ENCODE results near the gene TFF1.

The TFF1 gene

DNA sequence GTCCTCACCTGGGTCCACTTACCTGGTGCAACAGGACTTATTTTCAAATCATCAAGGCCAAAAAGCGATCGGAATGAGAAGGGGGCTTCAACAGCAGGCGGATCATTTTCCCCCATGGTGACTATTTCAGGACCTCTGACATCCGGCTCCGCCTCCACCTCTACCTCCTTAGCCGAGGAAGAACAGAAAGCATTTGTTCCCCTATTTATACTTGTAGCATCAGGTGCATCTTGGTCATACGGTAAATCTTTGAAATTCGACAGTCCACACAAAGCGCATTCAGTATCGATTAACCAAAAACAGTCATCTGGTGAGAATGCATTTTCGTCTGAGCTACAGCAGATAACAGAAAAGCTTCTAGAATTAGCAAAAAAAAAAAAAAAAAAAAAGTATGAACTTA, 29.0 kb upstream of the TFF1 start:
- Mint-ChIP-seq H3K27ac (peak overlapping the region; percentile 46 to 55), H3K4me3 (no peak overlapping the region), H3K4me1 (ENCODE audit: low read depth in 2 of 2) (peaks cover 15 to 17% of the 10 kb centered on the region in 2 donors), H3K36me3 (ENCODE audit: insufficient read depth) (peaks cover 3% of the 10 kb centered on the region), H3K27me3 (no peaks in the 10 kb centered on the region), H3K9me3 (no peaks in the 10 kb centered on the region)
- no peak for DNase-seq
- ATAC-seq (replicated peaks) = no peak

- Mint-ChIP-seq H3K4me3 (peak overlapping the region in 1 of 2 donors; percentile 43), H3K27ac (peak overlapping the region in 1 of 2 donors; percentile 42)
- no peak for ATAC-seq (replicated peaks)
These were observed 27.2 kb upstream of the TFF1 start for GRCh38 chr21:42393443-42393950.

DNA sequence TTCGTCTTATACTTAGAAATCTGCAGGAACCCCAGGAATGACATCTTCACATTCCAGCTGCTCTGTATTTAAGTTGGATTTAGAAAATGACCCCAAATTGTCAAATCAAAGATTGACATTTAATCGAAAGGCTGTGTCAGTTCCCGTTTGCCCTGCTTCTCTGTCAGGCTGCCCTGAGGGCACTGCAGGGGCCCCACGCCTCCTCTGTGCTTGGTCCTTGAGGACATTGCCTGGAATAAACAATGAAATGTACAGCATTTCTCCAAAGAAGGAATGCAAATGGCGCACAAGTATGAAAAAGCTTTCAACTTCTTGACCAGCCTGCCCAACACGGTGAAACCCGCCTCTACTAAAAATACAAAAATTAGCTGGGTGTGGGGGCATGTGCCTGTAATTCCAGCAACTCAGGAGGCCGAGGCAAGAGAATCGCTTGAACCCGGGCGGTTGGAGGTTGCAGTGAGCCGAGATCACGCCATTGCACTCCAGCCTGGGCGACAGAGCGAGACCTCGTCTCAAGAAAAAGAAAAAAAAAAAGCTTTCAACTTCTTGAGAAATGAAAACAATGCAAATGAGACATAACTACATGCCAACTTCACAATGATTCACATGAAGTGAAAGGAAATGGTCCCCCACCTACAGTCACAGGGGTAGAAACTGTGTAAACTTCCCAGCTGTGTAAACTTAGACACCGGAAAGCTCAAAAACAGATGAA, 26.6 kb upstream of the TFF1 start:
- peak overlapping the region in 1 of 2 donors; percentile 43 for H3K4me3 Mint-ChIP-seq
- no peaks in the 10 kb centered on the region for H3K9me3 Mint-ChIP-seq
- no peaks in the 10 kb centered on the region for H3K36me3 Mint-ChIP-seq (ENCODE audit: insufficient read depth)
- H3K27ac Mint-ChIP-seq = peak overlapping the region in 1 of 2 donors; percentile 42
- DNase-seq (no peak), ATAC-seq (replicated peaks) (no peak)
- no peaks in the 10 kb centered on the region for H3K27me3 Mint-ChIP-seq
- peaks cover 11 to 20% of the 10 kb centered on the region in 2 donors for H3K4me1 Mint-ChIP-seq (ENCODE audit: low read depth in 2 of 2)

More at GRCh38 chr21:42393443-42393950, 27.2 kb upstream of the TFF1 start:
- Mint-ChIP-seq H3K4me1 (ENCODE audit: low read depth in 2 of 2) (peaks cover 11 to 20% of the 10 kb centered on the region in 2 donors), H3K27me3 (no peaks in the 10 kb centered on the region), H3K36me3 (ENCODE audit: insufficient read depth) (no peaks in the 10 kb centered on the region), H3K9me3 (no peaks in the 10 kb centered on the region)
- DNase-seq = no peak

DNA sequence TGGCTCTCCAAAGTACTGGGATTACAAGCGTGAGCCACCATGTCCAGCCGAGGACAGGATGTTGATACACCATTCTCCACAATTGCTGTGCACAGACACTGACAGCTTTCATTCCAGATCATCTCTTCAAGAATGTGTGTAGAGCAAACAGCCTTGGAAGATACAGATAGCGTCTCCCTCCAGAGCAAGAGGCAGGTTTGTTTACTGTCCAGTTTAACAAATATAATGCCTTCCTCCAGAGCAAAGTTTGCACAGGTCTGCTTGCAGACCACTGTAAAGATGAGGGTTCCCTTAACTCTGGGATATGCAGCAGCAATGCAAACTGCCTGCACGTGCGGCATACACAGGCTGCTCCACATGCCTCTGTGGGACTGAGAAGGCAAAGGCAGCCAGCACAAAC, 25.0 kb upstream of the TFF1 start:
- Mint-ChIP-seq H3K4me1 (ENCODE audit: low read depth in 2 of 2) (peaks cover 11 to 28% of the 10 kb centered on the region in 2 donors), H3K36me3 (ENCODE audit: insufficient read depth) (no peaks in the 10 kb centered on the region), H3K27me3 (no peaks in the 10 kb centered on the region), H3K27ac (no peak overlapping the region), H3K4me3 (no peak overlapping the region), H3K9me3 (no peaks in the 10 kb centered on the region)
- ATAC-seq (replicated peaks) (no peak), DNase-seq (no peak)

DNA sequence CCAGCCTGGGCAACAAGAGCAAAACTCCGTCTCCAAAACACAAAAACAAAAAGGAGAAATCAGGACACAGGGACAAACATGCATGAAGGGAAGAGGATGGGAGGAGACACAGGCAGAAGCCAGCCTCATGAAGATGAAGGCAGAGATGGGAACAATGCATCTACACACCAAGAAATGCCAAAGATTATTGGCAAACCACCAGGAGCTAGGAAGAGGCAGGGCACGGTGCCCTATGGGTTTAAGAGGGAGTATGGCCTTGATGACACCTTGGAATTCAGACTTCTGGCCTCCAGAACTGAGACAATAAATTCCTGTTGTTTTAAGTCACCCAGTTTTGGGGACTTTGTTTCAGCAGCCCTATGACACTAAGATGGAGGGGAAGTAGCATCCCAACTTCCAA, 24.4 kb upstream of the TFF1 start:
- H3K4me3 Mint-ChIP-seq = no peak overlapping the region
- no peaks in the 10 kb centered on the region for H3K9me3 Mint-ChIP-seq
- no peak for DNase-seq
- no peak for ATAC-seq (replicated peaks)
- no peaks in the 10 kb centered on the region for H3K36me3 Mint-ChIP-seq (ENCODE audit: insufficient read depth)
- no peaks in the 10 kb centered on the region for H3K27me3 Mint-ChIP-seq
- H3K4me1 Mint-ChIP-seq (ENCODE audit: low read depth in 2 of 2) = peaks cover 11 to 24% of the 10 kb centered on the region in 2 donors
- no peak overlapping the region for H3K27ac Mint-ChIP-seq

GRCh38 chr21:42390193-42390592, 23.9 kb upstream of the TFF1 start:
- Mint-ChIP-seq H3K4me3 (no peak overlapping the region), H3K9me3 (no peaks in the 10 kb centered on the region), H3K27me3 (no peaks in the 10 kb centered on the region), H3K36me3 (ENCODE audit: insufficient read depth) (no peaks in the 10 kb centered on the region), H3K4me1 (ENCODE audit: low read depth in 2 of 2) (peaks cover 13 to 25% of the 10 kb centered on the region in 2 donors), H3K27ac (no peak overlapping the region)
- DNase-seq (no peak), ATAC-seq (replicated peaks) (no peak)

DNA sequence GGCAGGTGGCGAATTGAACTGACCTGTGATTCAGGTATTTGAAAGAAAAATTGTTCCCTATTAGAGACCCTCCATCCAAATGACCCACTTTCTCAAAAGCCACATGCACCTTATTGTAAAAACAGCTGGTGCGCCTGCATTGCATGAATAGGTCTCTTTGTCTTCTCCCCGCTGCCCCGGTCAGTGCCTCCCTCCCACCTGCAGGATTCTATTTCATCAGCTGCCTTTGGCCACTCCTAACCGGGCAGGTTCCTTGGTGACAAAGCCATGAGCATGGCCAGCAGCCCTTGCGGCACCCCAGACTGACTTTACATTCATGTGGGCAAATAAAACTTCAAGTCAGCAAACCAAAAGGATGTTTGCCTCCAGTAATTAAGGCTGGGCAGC, 23.1 kb upstream of the TFF1 start:
- H3K4me1 Mint-ChIP-seq (ENCODE audit: low read depth in 2 of 2) = peaks cover 17 to 28% of the 10 kb centered on the region in 2 donors
- DNase-seq (no peak), ATAC-seq (replicated peaks) (peak; percentile 7)
- no peaks in the 10 kb centered on the region for H3K27me3 Mint-ChIP-seq
- H3K27ac Mint-ChIP-seq = peak overlapping the region in 1 of 2 donors; percentile 82
- no peaks in the 10 kb centered on the region for H3K36me3 Mint-ChIP-seq (ENCODE audit: insufficient read depth)
- peak overlapping the region in 1 of 2 donors; percentile 63 for H3K4me3 Mint-ChIP-seq
- no peaks in the 10 kb centered on the region for H3K9me3 Mint-ChIP-seq

GRCh38 chr21:42388740-42389448, 22.6 kb upstream of the TFF1 start:
- Mint-ChIP-seq H3K27ac (peak overlapping the region in 1 of 2 donors; percentile 82), H3K4me3 (peak overlapping the region in 1 of 2 donors; percentile 63), H3K9me3 (no peaks in the 10 kb centered on the region), H3K27me3 (no peaks in the 10 kb centered on the region), H3K36me3 (ENCODE audit: insufficient read depth) (no peaks in the 10 kb centered on the region), H3K4me1 (ENCODE audit: low read depth in 2 of 2) (peaks cover 17 to 28% of the 10 kb centered on the region in 2 donors)
- DNase-seq (peak in 1 of 3 experiments; percentile 15), ATAC-seq (replicated peaks) (peak; percentile 86)

GRCh38 chr21:42387843-42388340, 21.6 kb upstream of the TFF1 start:
- Mint-ChIP-seq H3K4me1 (ENCODE audit: low read depth in 2 of 2) (peaks cover 11 to 28% of the 10 kb centered on the region in 2 donors), H3K9me3 (no peaks in the 10 kb centered on the region), H3K27me3 (no peaks in the 10 kb centered on the region), H3K36me3 (ENCODE audit: insufficient read depth) (no peaks in the 10 kb centered on the region), H3K27ac (peak overlapping the region; percentile 33 to 47), H3K4me3 (no peak overlapping the region)
- no peak for ATAC-seq (replicated peaks)
- no peak for DNase-seq

GRCh38 chr21:42387164-42387563, 20.8 kb upstream of the TFF1 start:
- peaks cover 10 to 28% of the 10 kb centered on the region in 2 donors for H3K4me1 Mint-ChIP-seq (ENCODE audit: low read depth in 2 of 2)
- no peaks in the 10 kb centered on the region for H3K27me3 Mint-ChIP-seq

DNA sequence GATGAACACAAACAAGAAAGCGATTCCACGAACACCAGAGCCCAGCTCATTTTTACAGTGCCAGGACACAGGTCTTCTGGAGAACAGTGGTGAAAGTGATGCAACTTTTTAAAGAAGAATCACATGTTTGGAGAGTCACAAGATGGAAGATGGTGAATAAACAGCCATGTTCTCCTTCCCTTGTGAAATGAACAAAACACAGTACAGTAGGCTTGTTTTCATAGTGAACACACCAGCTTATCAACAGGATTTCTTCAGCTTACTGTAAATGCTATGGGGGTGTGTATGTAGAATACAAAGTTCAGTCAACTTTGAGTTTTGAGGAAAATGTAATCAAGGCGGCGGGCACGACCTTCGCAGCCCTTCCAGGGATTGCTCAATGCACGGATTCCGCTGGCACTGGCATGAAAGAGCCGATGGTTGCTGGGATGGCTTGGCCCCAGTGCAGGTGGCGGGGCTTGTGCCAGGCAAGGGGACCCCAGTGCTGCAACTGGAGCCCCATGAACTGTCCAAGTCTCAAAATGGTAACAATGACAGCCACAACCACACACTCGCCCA, 19.8 kb upstream of the TFF1 start:
- no peaks in the 10 kb centered on the region for H3K27me3 Mint-ChIP-seq
- DNase-seq (no peak), ATAC-seq (replicated peaks) (no peak)
- H3K27ac Mint-ChIP-seq = no peak overlapping the region
- peaks cover 6 to 28% of the 10 kb centered on the region in 2 donors for H3K4me1 Mint-ChIP-seq (ENCODE audit: low read depth in 2 of 2)
- peaks cover 0 to 1% of the 10 kb centered on the region in 2 donors for H3K9me3 Mint-ChIP-seq
- peaks cover 7% of the 10 kb centered on the region for H3K36me3 Mint-ChIP-seq (ENCODE audit: insufficient read depth)
- no peak overlapping the region for H3K4me3 Mint-ChIP-seq

More at GRCh38 chr21:42387164-42387563, 20.8 kb upstream of the TFF1 start:
- Mint-ChIP-seq H3K36me3 (ENCODE audit: insufficient read depth) (peaks cover under 1% of the 10 kb centered on the region), H3K4me3 (no peak overlapping the region), H3K27ac (peak overlapping the region; percentile 6 to 47), H3K9me3 (peaks cover 0 to 1% of the 10 kb centered on the region in 2 donors)
- ATAC-seq (replicated peaks) (no peak), DNase-seq (no peak)

DNA sequence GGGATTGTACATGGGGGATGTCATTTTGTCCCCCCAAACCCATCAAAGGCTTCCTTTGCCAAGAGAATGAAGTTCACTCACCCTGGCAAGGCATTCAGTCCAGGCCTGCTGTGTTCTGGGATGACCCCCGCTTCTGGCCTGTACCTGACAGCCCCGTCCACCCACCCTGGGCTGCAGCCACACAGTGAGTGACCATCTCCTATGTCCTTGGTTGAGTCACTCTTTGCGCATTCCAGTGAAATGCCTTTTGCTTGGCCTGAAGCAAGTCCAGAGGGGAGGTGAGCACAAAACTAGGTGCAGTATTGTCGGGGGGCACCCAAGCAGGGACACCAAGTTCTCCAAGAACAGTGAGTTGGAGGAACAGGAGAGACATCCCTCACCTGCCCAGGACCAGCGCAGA, 19.3 kb upstream of the TFF1 start:
- peak overlapping the region in 1 of 2 donors; percentile 78 for H3K27ac Mint-ChIP-seq
- peaks cover 0 to 1% of the 10 kb centered on the region in 2 donors for H3K9me3 Mint-ChIP-seq
- H3K36me3 Mint-ChIP-seq (ENCODE audit: insufficient read depth) = peaks cover 7% of the 10 kb centered on the region
- ATAC-seq (replicated peaks) (no peak), DNase-seq (no peak)
- H3K4me1 Mint-ChIP-seq (ENCODE audit: low read depth in 2 of 2) = peaks cover 6 to 28% of the 10 kb centered on the region in 2 donors
- H3K4me3 Mint-ChIP-seq = no peak overlapping the region
- H3K27me3 Mint-ChIP-seq = no peaks in the 10 kb centered on the region

DNA sequence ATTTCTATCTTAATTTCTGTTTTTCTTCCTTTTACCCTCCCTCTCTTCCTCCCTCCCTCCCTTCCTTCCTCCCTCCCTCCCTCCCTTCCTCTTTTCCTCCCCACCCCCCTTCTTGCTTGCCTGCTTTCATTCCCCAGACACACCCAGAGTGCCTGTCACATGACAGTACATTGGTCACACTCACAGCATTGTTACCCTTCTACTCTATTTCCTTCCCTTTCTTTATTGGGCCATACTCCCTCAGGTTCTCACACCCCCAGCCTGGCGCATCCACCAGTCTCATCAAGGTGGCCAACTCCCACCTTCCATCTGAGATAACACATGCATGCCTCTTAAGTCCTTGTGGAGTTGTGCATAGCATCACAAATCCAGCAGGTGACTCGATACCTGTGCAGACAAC, 18.7 kb upstream of the TFF1 start:
- Mint-ChIP-seq H3K36me3 (ENCODE audit: insufficient read depth) (peaks cover 7% of the 10 kb centered on the region), H3K27me3 (no peaks in the 10 kb centered on the region), H3K9me3 (peaks cover 0 to 1% of the 10 kb centered on the region in 2 donors), H3K27ac (peak overlapping the region; percentile 67 to 78), H3K4me3 (peak overlapping the region in 1 of 2 donors; percentile 7), H3K4me1 (ENCODE audit: low read depth in 2 of 2) (peaks cover 6 to 26% of the 10 kb centered on the region in 2 donors)
- DNase-seq (no peak), ATAC-seq (replicated peaks) (no peak)

All from effector memory CD8-positive, alpha-beta T cell (primary cell).